H1 (cell line): ENCODE results near the gene RNF208. TPM values are rescaled to one million over a fixed set of nuclear protein-coding genes. Genes with fewer than 3 reads are reported as not detected.

Source experiments
- CEBPB ChIP-seq: IDR thresholded peaks from 2 replicates; pipeline ENCODE4 v1.6.1; 2012; ENCODE audit warnings: low read depth, low read length
- CHD7 ChIP-seq: fragments of 300-600 bp; sonication (generic); IDR thresholded peaks from 2 replicates; pipeline ENCODE4 v1.7.1; 2012; ENCODE audit warnings: low read length, moderate library complexity, mild to moderate bottlenecking, inconsistent platforms; ENCODE audit not compliant: insufficient replicate concordance
- CTCF ChIP-seq, 3 experiments: IDR thresholded peaks; 1 replicate in 2 of 3; 2 replicates in 1 of 3; pipeline versions ENCODE4 v1.5.1 to v1.6.1; 2011; ENCODE audit warnings: low read length in 3 of 3, mild to moderate bottlenecking in 3 of 3, inconsistent platforms in 2 of 3, low read depth in 1 of 3, moderate library complexity in 1 of 3; ENCODE audit not compliant: insufficient read depth in 1 of 3; ENCODE audit errors: control extremely low read depth in 1 of 3
- JUN ChIP-seq: IDR thresholded peaks from 2 replicates; pipeline ENCODE4 v1.6.1; 2011; ENCODE audit warnings: low read depth, mild to moderate bottlenecking, improper control_type of control experiment, low read length
- MAX ChIP-seq: IDR thresholded peaks from 2 replicates; pipeline ENCODE4 v1.6.1; 2012; ENCODE audit warnings: inconsistent platforms
- RNF2 ChIP-seq: fragments of 200-900, 300-1000 bp; sonication (generic); IDR thresholded peaks from 2 replicates; pipeline ENCODE4 v1.7.1; 2016; ENCODE audit warnings: borderline replicate concordance, low read depth, mild to moderate bottlenecking, antibody characterized with exemption, low read length; ENCODE audit not compliant: poor library complexity, severe bottlenecking; ENCODE audit errors: missing control alignments
- SP4 ChIP-seq: IDR thresholded peaks from 2 replicates; pipeline ENCODE4 v1.6.1; 2012; ENCODE audit warnings: low read length, inconsistent platforms
- SUZ12 ChIP-seq: fragments of 200-600 bp; sonication (generic); IDR thresholded peaks from 2 replicates; pipeline ENCODE4 v1.6.1; 2012; ENCODE audit warnings: mild to moderate bottlenecking, inconsistent platforms, low read length, moderate library complexity, mixed read lengths
- TEAD4 ChIP-seq: IDR thresholded peaks from 2 replicates; pipeline ENCODE4 v1.6.1; 2012; ENCODE audit warnings: low read depth, low read length, inconsistent platforms, mixed read lengths
- polyA plus RNA-seq, 7 experiments: library from polyadenylated mRNA; depleted of rRNA in 3 of 7; stranded (reverse) in 5 of 7; unstranded in 2 of 7; fragments of >200 nt in 5 of 7; fragments of 200-250 nt in 2 of 7; gene quantifications; 1 replicate in 5 of 7; 2 replicates in 1 of 7; 4 replicates in 1 of 7; pipeline versions ENCODE4 v1.2.1 to v1.2.3, GENCODE V29; 2011 to 2013; ENCODE audit warnings: missing spikeins in 2 of 7, mixed read lengths in 2 of 7
- total RNA-seq: library from RNA; stranded (reverse); fragmentation: NEBNext Ultra II Directional; extraction: Animal tissue kit (Norgen Biotek cat#: 25700); gene quantifications from 2 replicates; pipeline ENCODE4 v1.2.1, GENCODE V29; 2021

The RNF208 gene
- total and polyA plus RNA-seq, 2 of the 8 experiments (the other 6 are each of a cell fraction or from before 2014, with no cell fraction given) = 2.7 to 7.7 TPM

- TF ChIP-seq CHD7 (no peak), MAX (no peak), RNF2 (no peak), SUZ12 (no peak), CTCF (IDR thresholded peaks at IDR 0.05; ENCODE audit: control extremely low read depth in 1 of 3, insufficient read depth in 1 of 3, low read depth in 1 of 3, low read length in 3 of 3) (no peak), SP4 (no peak), TEAD4 (no peak), JUN (no peak), CEBPB (no peak)
Measured at GRCh38 chr9:137262909-137263285, 40.9 kb upstream of the RNF208 start (continued).
